LoVo (cell line): Measurements from ENCODE around the gene PRKCH.

ENCODE experiments used
- DNase-seq: peaks from one replicate; pipeline ENCODE4 v3.0.0-alpha.2; 2016; ENCODE audit warnings: low spot score

The PRKCH gene

DNA sequence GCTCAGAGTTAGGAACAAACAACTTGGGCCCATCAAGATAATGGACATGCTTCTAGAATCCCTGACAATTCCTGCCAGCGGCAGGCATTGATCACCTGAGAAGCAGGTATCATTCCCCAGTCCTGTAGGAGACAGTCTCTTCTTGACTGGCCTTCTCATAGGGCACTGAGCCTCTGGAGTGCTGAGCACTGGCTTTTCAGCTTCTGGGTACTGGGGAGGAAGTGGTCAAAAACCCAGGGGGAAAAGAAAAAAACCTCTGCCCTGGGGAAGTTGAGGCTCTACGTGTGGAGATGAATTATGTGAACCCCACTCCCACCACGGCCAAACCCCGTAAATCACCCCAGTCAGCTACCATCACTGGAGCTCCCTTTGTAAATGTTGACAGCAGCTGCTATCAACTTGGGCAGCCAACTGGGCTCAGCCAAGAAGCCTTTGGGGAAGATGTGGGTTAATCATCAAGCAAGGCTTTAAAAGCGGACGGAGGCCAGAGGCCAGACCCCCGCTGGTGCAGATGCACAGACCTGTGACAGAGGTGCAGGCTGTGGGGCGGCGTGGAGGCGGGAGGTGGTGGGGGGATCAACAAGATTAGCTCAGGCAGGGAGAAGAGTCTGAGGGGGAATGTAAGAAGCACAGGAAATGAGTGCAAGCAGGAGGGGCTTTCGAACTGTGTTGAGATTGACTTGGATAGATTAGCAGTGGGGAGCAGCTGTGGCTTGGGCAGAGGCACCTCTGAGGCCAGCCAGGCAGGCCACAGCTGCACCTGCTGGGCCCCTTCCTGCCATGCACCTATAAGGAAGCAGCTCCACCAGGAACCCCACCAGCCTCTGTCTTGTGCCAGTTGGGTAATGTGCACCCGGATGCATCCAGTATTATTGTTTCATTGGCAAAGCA is 268.6 kb downstream of the PRKCH start:
- no peak for DNase-seq

- DNase-seq, result no peak
These were observed 270.5 kb downstream of the PRKCH start for GRCh38 chr14:61591862-61592261.

DNA sequence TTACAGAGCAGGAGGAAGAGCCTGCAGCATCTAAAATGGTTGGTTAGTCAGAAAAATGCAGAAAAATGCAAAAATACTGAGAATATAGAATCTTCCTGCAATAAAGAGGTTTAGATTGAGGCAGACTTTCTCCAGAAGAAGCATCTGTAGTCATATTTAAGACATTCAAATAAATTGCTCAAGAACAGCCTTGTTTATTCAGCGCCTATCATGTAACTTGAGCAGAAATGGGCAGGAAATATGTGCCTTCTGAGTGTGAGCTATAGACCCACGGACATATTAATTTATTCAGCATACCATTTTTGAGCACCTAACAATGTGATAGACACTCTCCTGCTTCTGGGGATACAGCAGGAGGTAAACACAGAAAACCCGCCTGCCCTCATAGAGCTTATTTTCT is 272.0 kb downstream of the PRKCH start:
- DNase-seq, result no peak

DNA sequence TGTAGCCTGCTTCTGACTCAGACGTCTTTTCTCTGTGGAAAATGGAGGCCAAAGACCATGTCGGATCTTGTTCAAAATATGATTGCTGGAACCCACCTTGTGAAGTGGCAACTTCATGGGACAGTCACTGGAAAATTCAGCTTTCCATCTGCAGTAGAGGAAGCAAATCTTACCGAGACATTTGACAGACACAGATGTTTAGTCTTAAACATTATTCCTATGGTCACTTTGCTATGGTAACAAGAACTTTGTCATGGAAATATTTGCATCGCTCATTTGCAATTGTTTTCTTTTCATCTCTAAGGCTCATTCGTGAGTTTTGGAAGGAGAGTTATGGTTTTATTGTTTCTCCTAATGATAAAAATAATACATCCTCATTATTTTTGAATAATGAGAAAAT is 275.6 kb downstream of the PRKCH start:
- DNase-seq, result no peak

GRCh38 chr14:61598980-61599379 is 277.6 kb downstream of the PRKCH start:
- no peak for DNase-seq

DNA sequence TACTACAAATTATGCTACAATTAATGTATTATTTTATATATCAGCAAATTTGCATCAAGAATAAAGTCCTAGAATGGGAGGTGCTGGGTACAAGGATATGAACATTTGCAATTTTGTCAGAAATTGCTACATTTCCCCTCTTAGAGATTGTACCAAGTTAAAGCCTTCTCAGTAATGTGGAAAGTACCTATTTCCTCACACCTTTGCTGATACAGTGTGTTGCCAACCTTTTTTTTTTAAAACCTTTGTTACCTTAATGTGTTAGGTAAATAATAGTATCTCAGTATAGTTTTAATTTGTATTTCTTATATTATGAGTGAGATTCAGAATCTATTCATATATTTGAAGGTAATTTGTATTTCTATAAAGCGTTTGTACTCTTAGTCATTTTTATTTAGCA is 278.6 kb downstream of the PRKCH start:
- DNase-seq, result no peak
